HG03520 (cell line): ENCODE measurements around the gene ZNRF1.

Experiments used
- ATAC-seq: cut with Tn5 transposase; IDR thresholded peaks from one replicate; pipeline ENCODE4 v1.9.1; 2021; ENCODE audit warnings: mild to moderate bottlenecking, moderate library complexity; ENCODE audit not compliant: unreplicated experiment

ZNRF1 gene

GRCh38 chr16:75138636-75139035 lies 139.8 kb downstream of the ZNRF1 start:
- no peak for ATAC-seq

- no peak for ATAC-seq
Measured at GRCh38 chr16:75139498-75139897, 140.7 kb downstream of the ZNRF1 start.

GRCh38 chr16:75143941-75144340 lies 145.1 kb downstream of the ZNRF1 start:
- ATAC-seq: no peak

GRCh38 chr16:75147968-75148310 lies 149.1 kb downstream of the ZNRF1 start:
- ATAC-seq: no peak

- ATAC-seq: peak; percentile 82
Measured at GRCh38 chr16:75148311-75149195, 149.7 kb downstream of the ZNRF1 start, which contains the start of gene ZFP1. Gene ZFP1, plus strand, starts transcription at chr16:75148524. Its CDS starts 4,428 bp downstream, at chr16:75152952.

- ATAC-seq: no peak
Measured at GRCh38 chr16:75151798-75152197, 153.0 kb downstream of the ZNRF1 start.

GRCh38 chr16:75152635-75153034 lies 153.8 kb downstream of the ZNRF1 start:
- ATAC-seq: no peak

GRCh38 chr16:75160386-75160785 lies 161.6 kb downstream of the ZNRF1 start:
- ATAC-seq: no peak
